Measurements from ENCODE around the gene SASS6.

Gene SASS6

GRCh38 chr1:100115524-100115923 lies 17.2 kb downstream of the SASS6 start:
- H3K36me3 ChIP-seq (ENCODE audit: insufficient read depth, low read length), result peaks cover 46% of the 10 kb centered on the region; the same call in 1 of the 2 replicates
- H2AFZ ChIP-seq (ENCODE audit: low read depth, low read length), result no peak overlapping the region
- TF ChIP-seq CTCF (IDR thresholded peaks at IDR 0.05; ENCODE audit: borderline replicate concordance, extremely low read depth, low read length, poor library complexity, severe bottlenecking) (no peak), EZH2 (IDR thresholded peaks at IDR 0.05; ENCODE audit: borderline replicate concordance, low read depth, low read length, severe bottlenecking) (no peak)

GRCh38 chr1:100109554-100110066 lies 23.1 kb downstream of the SASS6 start:
- Histone ChIP-seq H3K4me1 (ENCODE audit: insufficient read depth, low read length) (no peaks in the 10 kb centered on the region), H3K36me3 (ENCODE audit: insufficient read depth, low read length) (peaks cover 57% of the 10 kb centered on the region), H3K4me2 (ENCODE audit: insufficient read depth, low read length) (no peak overlapping the region), H3K79me2 (ENCODE audit: insufficient read depth, low read length) (no peaks in the 10 kb centered on the region; the same call in 1 of the 2 replicates), H3K27me3 (ENCODE audit: insufficient read depth, low read length, poor library complexity) (no peaks in the 10 kb centered on the region), H3K9me3 (ENCODE audit: insufficient read depth, low read length, severe bottlenecking) (no peaks in the 10 kb centered on the region), H3K4me3 (ENCODE audit: low read depth in 1 of 2, low read length in 2 of 2) (no peak overlapping the region), H3K9ac (ENCODE audit: low read depth, low read length) (no peak overlapping the region), H3K27ac (ENCODE audit: low read length) (no peak overlapping the region), H2AFZ (ENCODE audit: low read depth, low read length) (no peak overlapping the region), H4K20me1 (ENCODE audit: insufficient read depth, low read length) (no peaks in the 10 kb centered on the region)
- TF ChIP-seq EZH2 (IDR thresholded peaks at IDR 0.05; ENCODE audit: borderline replicate concordance, low read depth, low read length, severe bottlenecking) (no peak), CTCF (IDR thresholded peaks at IDR 0.05; ENCODE audit: borderline replicate concordance, extremely low read depth, low read length, poor library complexity, severe bottlenecking) (no peak)
- ATAC-seq (ENCODE audit: insufficient read depth, low read depth) (no peak), DNase-seq (no peak)

More at GRCh38 chr1:100115524-100115923, 17.2 kb downstream of the SASS6 start:
- no peak overlapping the region for H3K9ac ChIP-seq (ENCODE audit: low read depth, low read length)
- H3K4me3 ChIP-seq (ENCODE audit: low read depth in 1 of 2, low read length in 2 of 2), result no peak overlapping the region
- ATAC-seq (ENCODE audit: insufficient read depth, low read depth), result no peak
- H3K27me3 ChIP-seq (ENCODE audit: insufficient read depth, low read length, poor library complexity), result no peaks in the 10 kb centered on the region
- no peaks in the 10 kb centered on the region for H3K4me1 ChIP-seq (ENCODE audit: insufficient read depth, low read length)
- DNase-seq, result no peak
- H3K79me2 ChIP-seq (ENCODE audit: insufficient read depth, low read length), result no peaks in the 10 kb centered on the region; the same call in 1 of the 2 replicates
- no peak overlapping the region for H3K27ac ChIP-seq (ENCODE audit: low read length)
- no peak overlapping the region for H3K4me2 ChIP-seq (ENCODE audit: insufficient read depth, low read length)
- H3K9me3 ChIP-seq (ENCODE audit: insufficient read depth, low read length, severe bottlenecking), result no peaks in the 10 kb centered on the region
- no peaks in the 10 kb centered on the region for H4K20me1 ChIP-seq (ENCODE audit: insufficient read depth, low read length)

GRCh38 chr1:100107696-100108095 lies 25.0 kb downstream of the SASS6 start:
- Histone ChIP-seq H3K9me3 (ENCODE audit: insufficient read depth, low read length, severe bottlenecking) (no peaks in the 10 kb centered on the region), H3K27ac (ENCODE audit: low read length) (no peak overlapping the region), H3K79me2 (ENCODE audit: insufficient read depth, low read length) (no peaks in the 10 kb centered on the region), H3K4me3 (ENCODE audit: low read depth in 1 of 2, low read length in 2 of 2) (no peak overlapping the region), H3K4me1 (ENCODE audit: insufficient read depth, low read length) (no peaks in the 10 kb centered on the region), H4K20me1 (ENCODE audit: insufficient read depth, low read length) (no peaks in the 10 kb centered on the region), H3K4me2 (ENCODE audit: insufficient read depth, low read length) (no peak overlapping the region), H3K27me3 (ENCODE audit: insufficient read depth, low read length, poor library complexity) (no peaks in the 10 kb centered on the region), H3K9ac (ENCODE audit: low read depth, low read length) (no peak overlapping the region), H3K36me3 (ENCODE audit: insufficient read depth, low read length) (peaks cover 72% of the 10 kb centered on the region), H2AFZ (ENCODE audit: low read depth, low read length) (no peak overlapping the region)
- DNase-seq, result no peak
- ATAC-seq (ENCODE audit: insufficient read depth, low read depth), result no peak
- TF ChIP-seq EZH2 (IDR thresholded peaks at IDR 0.05; ENCODE audit: borderline replicate concordance, low read depth, low read length, severe bottlenecking), result no peak
- no peak for TF ChIP-seq CTCF (IDR thresholded peaks at IDR 0.05; ENCODE audit: borderline replicate concordance, extremely low read depth, low read length, poor library complexity, severe bottlenecking)

Measured in DND-41 (cell line).